IMR-90 (cell line): ENCODE results near the gene HOXD9. TPM values are rescaled to one million over a fixed set of nuclear protein-coding genes. Genes with fewer than 3 reads are reported as not detected.

Experiments used
- ATAC-seq: fragments of 200-7000 bp; cut with Tn5 transposase; 2 replicates; pipeline ENCODE4 v1.9.1; 2020; ENCODE audit warnings: low read depth, mild to moderate bottlenecking, moderate library complexity
- BruUV-seq: library from RNA; stranded (reverse); fragments of 400-500 nt; replicated peaks from 2 replicates; lab custom pipeline; 2021; lab: Mats Ljungman, UMichigan
- CTCF ChIA-PET: fragments of 300-600 bp; formaldehyde crosslinking; extraction: SDS; loops from one replicate; lab custom pipeline; 2021; ENCODE audit warnings: antibody characterized with exemption; lab: Yijun Ruan, JAX
- POLR2A ChIA-PET: fragments of 300-600 bp; sonication (Branson Sonifier 250); formaldehyde crosslinking; loops from one replicate; lab custom pipeline; 2022; ENCODE audit warnings: antibody characterized with exemption; ENCODE audit not compliant: unreplicated experiment; lab: Charles Lee
- DNase-seq: peaks from one replicate; pipeline ENCODE4 v3.0.0; 2013
- H2AFZ ChIP-seq: replicated peaks from 2 replicates; pipeline ENCODE3; 2013; ENCODE audit warnings: low read length, mild to moderate bottlenecking; ENCODE audit not compliant: poor library complexity
- H2AK5ac ChIP-seq: 2 replicates; pipeline ENCODE4 v1.6.1; 2013; ENCODE audit warnings: low read depth, low read length, inconsistent platforms
- H2AK9ac ChIP-seq: replicated peaks from 2 replicates; pipeline ENCODE3; 2013; ENCODE audit warnings: mild to moderate bottlenecking, low read depth, low read length, moderate library complexity; ENCODE audit not compliant: poor library complexity
- H2BK120ac ChIP-seq: 2 replicates; pipeline ENCODE4 v1.6.1; 2013; ENCODE audit warnings: low read depth, low read length, inconsistent platforms
- H2BK15ac ChIP-seq: 3 replicates; pipeline ENCODE4 v1.6.1; 2013; ENCODE audit warnings: low read depth, low read length, inconsistent platforms
- H2BK20ac ChIP-seq: 2 replicates; pipeline ENCODE4 v1.6.1; 2013; ENCODE audit warnings: low read depth, mild to moderate bottlenecking, inconsistent platforms, low read length, moderate library complexity
- H2BK5ac ChIP-seq: 2 replicates; pipeline ENCODE4 v1.6.1; 2013; ENCODE audit warnings: mild to moderate bottlenecking, low read depth, low read length, inconsistent platforms; ENCODE audit not compliant: poor library complexity, severe bottlenecking
- H3K14ac ChIP-seq: replicated peaks from 2 replicates; pipeline ENCODE4 v1.6.1; 2013; ENCODE audit warnings: low read depth, low read length, inconsistent platforms
- H3K18ac ChIP-seq: 2 replicates; pipeline ENCODE4 v1.6.1; 2013; ENCODE audit warnings: low read depth, low read length, control low read depth
- H3K23ac ChIP-seq: 2 replicates; pipeline ENCODE4 v1.6.1; 2013; ENCODE audit warnings: low read depth, low read length, inconsistent platforms
- H3K27ac ChIP-seq: 2 replicates; pipeline ENCODE4 v1.5.1; 2013; ENCODE audit warnings: mild to moderate bottlenecking, control low read depth, low read length; ENCODE audit not compliant: insufficient read depth
- H3K27me3 ChIP-seq: 2 replicates; pipeline ENCODE4 v1.6.1; 2013; ENCODE audit warnings: low read length; ENCODE audit not compliant: control insufficient read depth, insufficient read depth
- H3K36me3 ChIP-seq: 2 replicates; pipeline ENCODE4 v1.6.1; 2013; ENCODE audit warnings: low read length, mixed read lengths; ENCODE audit not compliant: control insufficient read depth, insufficient read depth
- H3K4ac ChIP-seq: 2 replicates; pipeline ENCODE4 v1.6.1; 2013; ENCODE audit warnings: low read depth, low read length, inconsistent platforms
- H3K4me1 ChIP-seq: 2 replicates; pipeline ENCODE4 v1.6.1; 2013; ENCODE audit warnings: low read length, mixed read lengths; ENCODE audit not compliant: control insufficient read depth, insufficient read depth
- H3K4me2 ChIP-seq: 2 replicates; pipeline ENCODE4 v1.6.1; 2013; ENCODE audit warnings: low read depth, mild to moderate bottlenecking, control low read depth, low read length, moderate library complexity
- H3K4me3 ChIP-seq: 2 replicates; pipeline ENCODE4 v1.5.1; 2013; ENCODE audit warnings: low read depth, mild to moderate bottlenecking, control low read depth, low read length, moderate library complexity; ENCODE audit not compliant: insufficient read depth
- H3K56ac ChIP-seq: 2 replicates; pipeline ENCODE4 v1.6.1; 2013; ENCODE audit warnings: low read length, inconsistent platforms; ENCODE audit not compliant: insufficient read depth; ENCODE audit errors: extremely low read depth
- H3K79me1 ChIP-seq, 2 experiments: 2 replicates each; pipeline ENCODE4 v1.6.1; 2013; ENCODE audit warnings: low read length in 2 of 2, inconsistent platforms in 1 of 2, low read depth in 1 of 2
- H3K9ac ChIP-seq: 2 replicates; pipeline ENCODE4 v1.6.1; 2013; ENCODE audit warnings: low read depth, low read length, control low read depth
- H3K9me1 ChIP-seq: 2 replicates; pipeline ENCODE4 v1.6.1; 2013; ENCODE audit warnings: low read length, inconsistent platforms; ENCODE audit not compliant: insufficient read depth
- H3K9me3 ChIP-seq: 2 replicates; pipeline ENCODE4 v1.6.1; 2013; ENCODE audit warnings: low read length; ENCODE audit not compliant: control insufficient read depth, insufficient read depth
- H4K20me1 ChIP-seq: 2 replicates; pipeline ENCODE4 v1.6.1; 2013; ENCODE audit warnings: low read length, inconsistent platforms; ENCODE audit not compliant: insufficient read depth
- H4K5ac ChIP-seq: 2 replicates; pipeline ENCODE4 v1.6.1; 2013; ENCODE audit warnings: mild to moderate bottlenecking, low read depth, low read length, control low read depth
- H4K8ac ChIP-seq, 2 experiments: 2 replicates each; pipeline ENCODE4 v1.6.1; 2013; ENCODE audit warnings: low read depth in 2 of 2, low read length in 2 of 2, control low read depth in 1 of 2, inconsistent platforms in 1 of 2
- H4K91ac ChIP-seq: 2 replicates; pipeline ENCODE4 v1.6.1; 2013; ENCODE audit warnings: low read depth, low read length, inconsistent platforms; ENCODE audit not compliant: insufficient read depth
- CTCF ChIP-seq: conservative IDR thresholded peaks from 2 replicates; pipeline ENCODE4 v1.5.1; 2012; ENCODE audit warnings: mild to moderate bottlenecking, low read depth, low read length, improper control_type of control experiment
- ELK1 ChIP-seq: fragments of 150-350 bp; IDR thresholded peaks from 2 replicates; pipeline ENCODE4 v1.6.1; 2016; ENCODE audit warnings: low read depth, mild to moderate bottlenecking, low read length, moderate library complexity, borderline replicate concordance
- MAFK ChIP-seq: IDR thresholded peaks from 2 replicates; pipeline ENCODE4 v1.6.1; 2012; ENCODE audit warnings: low read depth, low read length, improper control_type of control experiment
- SMC3 ChIP-seq: fragments of 150-350 bp; IDR thresholded peaks from 2 replicates; pipeline ENCODE4 v1.6.1; 2016; ENCODE audit warnings: low read depth, mild to moderate bottlenecking, antibody characterized with exemption, low read length, moderate library complexity
- WGBS, 2 experiments: methylation state at CpG; one replicate each; pipeline versions ENCODE4 v1.1.5 to v1.1.7; 2013; ENCODE audit warnings: missing lambda C conversion rate in 2 of 2; ENCODE audit not compliant: insufficient read length in 1 of 2; ENCODE audit errors: extremely low coverage in 2 of 2; 5-methylcytosine and 5-hydroxymethylcytosine counted together
- dilution Hi-C: fragments of 300-500 bp; cut with HindIII; formaldehyde crosslinking; loops from one replicate; pipeline ENCODE4 v1.14.3; 2018; ENCODE audit warnings: low sequenced_read_pairs; ENCODE audit not compliant: unreplicated experiment
- in situ Hi-C: fragments of 300-500 bp; cut with MboI; formaldehyde crosslinking; loops from 3 replicates; pipeline ENCODE4 v1.14.3; 2019; ENCODE audit warnings: low sequenced_read_pairs, inconsistent platforms, mixed read lengths
- intact Hi-C: fragments of 100-400 bp; cut with micrococcal nuclease; formaldehyde crosslinking; loops from 2 replicates; pipeline ENCODE4 v1.10.0; 2022
- polyA plus RNA-seq, 3 experiments: library from polyadenylated mRNA; depleted of rRNA; stranded (reverse); fragments of >200 nt; gene quantifications; 2 replicates each; pipeline ENCODE4 v1.2.3, GENCODE V29; 2012; ENCODE audit warnings: low replicate concordance in 1 of 3
- total RNA-seq: library from RNA; depleted of rRNA; stranded (reverse); fragments of >200 nt; gene quantifications from 2 replicates; pipeline ENCODE4 v1.2.3, GENCODE V29; 2012

HOXD9 gene
- total and polyA plus RNA-seq, 2 of the 4 experiments (the other 2 are of a cell fraction): not detected

GRCh38 chr2:176076063-176076462 lies 46.5 kb upstream of the HOXD9 start (continued):
- TF ChIP-seq CTCF (no peak), SMC3 (no peak)

- Histone ChIP-seq H2BK120ac (no peak overlapping the region), H3K4me1 (peaks cover 1% of the 10 kb centered on the region), H2BK20ac (no peak overlapping the region), H3K27ac (no peak overlapping the region), H2AK5ac (no peak overlapping the region), H3K14ac (no peak overlapping the region), H3K79me1 (no peaks in the 10 kb centered on the region), H4K8ac (no peak overlapping the region), H2AFZ (no peak overlapping the region), H3K9me1 (no peaks in the 10 kb centered on the region), H3K4me3 (no peak overlapping the region), H3K36me3 (no peaks in the 10 kb centered on the region), H3K23ac (no peak overlapping the region), H2BK5ac (no peak overlapping the region), H3K27me3 (peaks cover 84% of the 10 kb centered on the region), H3K4me2 (no peak overlapping the region), H3K56ac (no peak overlapping the region), H2AK9ac (no peak overlapping the region), H4K20me1 (peaks cover 3% of the 10 kb centered on the region; the same call in 1 of the 2 replicates), H2BK15ac (no peak overlapping the region), H3K18ac (no peak overlapping the region), H3K9me3 (peaks cover 20% of the 10 kb centered on the region), H4K5ac (no peak overlapping the region), H3K4ac (no peak overlapping the region), H3K9ac (no peak overlapping the region), H4K91ac (no peak overlapping the region)
- TF ChIP-seq MAFK (no peak), CTCF (no peak), ELK1 (no peak)
- BruUV-seq: no TSS peak
- intact Hi-C loops (no loop called here), in situ Hi-C loops (loop anchor here (25.0 kb wide), 2 partner anchors 1039 to 1339 kb away; no protein-coding TSS in a partner anchor), dilution Hi-C loops (no loop called here)
- ChIA-PET POLR2A (no interaction called here), CTCF (no interaction called here)
- no CpG with 5 or more reads among the region's 2 CpGs for WGBS, 2 experiments
- DNase-seq (no peak), ATAC-seq (no peak)
Measured at GRCh38 chr2:176076796-176077195, 45.7 kb upstream of the HOXD9 start.
